RWPE2 (cell line): ENCODE data around the gene RIPK3.

Source experiments
- ATAC-seq: fragments of 200-7000 bp; cut with Tn5 transposase; 3 replicates; pipeline ENCODE4 v1.9.1; 2021; ENCODE audit warnings: low read depth
- DNase-seq: peaks from one replicate; pipeline ENCODE4 v3.0.0-alpha.2; 2020; ENCODE audit warnings: low spot score
- H3K27ac ChIP-seq: fragments of 450-650 bp; 2 replicates; pipeline ENCODE4 v1.5.1; 2017; ENCODE audit warnings: mild to moderate bottlenecking; ENCODE audit not compliant: poor library complexity, severe bottlenecking
- H3K27me3 ChIP-seq: fragments of 250-450 bp; sonication (Bioruptor Pico); 2 replicates; pipeline ENCODE4 v1.5.1; 2021; ENCODE audit warnings: mild to moderate bottlenecking, moderate library complexity; ENCODE audit not compliant: insufficient read depth, poor library complexity, severe bottlenecking
- H3K36me3 ChIP-seq: fragments of 250-450 bp; sonication (Bioruptor Pico); 2 replicates; pipeline ENCODE4 v1.5.1; 2020; ENCODE audit warnings: low read depth, mild to moderate bottlenecking, moderate library complexity
- H3K4me1 ChIP-seq: fragments of 250-450 bp; sonication (Bioruptor Pico); 2 replicates; pipeline ENCODE4 v1.5.1; 2021; ENCODE audit warnings: mild to moderate bottlenecking, moderate library complexity; ENCODE audit not compliant: insufficient read depth, poor library complexity, severe bottlenecking
- H3K4me3 ChIP-seq: fragments of 250-450 bp; sonication (Bioruptor Pico); 2 replicates; pipeline ENCODE4 v1.5.1; 2021; ENCODE audit warnings: mild to moderate bottlenecking, moderate library complexity; ENCODE audit not compliant: severe bottlenecking
- H3K9me3 ChIP-seq: fragments of 250-450 bp; sonication (Bioruptor Pico); 2 replicates; pipeline ENCODE4 v1.5.1; 2021; ENCODE audit warnings: mild to moderate bottlenecking, moderate library complexity; ENCODE audit not compliant: severe bottlenecking
- TF ChIP-seq, protein P1 (sequence below): fragments of 450-650 bp; IDR thresholded peaks from one replicate; pipeline ENCODE4 v1.5.1; 2017; ENCODE audit warnings: mild to moderate bottlenecking, moderate library complexity; ENCODE audit not compliant: poor library complexity, severe bottlenecking

RIPK3 gene

DNA sequence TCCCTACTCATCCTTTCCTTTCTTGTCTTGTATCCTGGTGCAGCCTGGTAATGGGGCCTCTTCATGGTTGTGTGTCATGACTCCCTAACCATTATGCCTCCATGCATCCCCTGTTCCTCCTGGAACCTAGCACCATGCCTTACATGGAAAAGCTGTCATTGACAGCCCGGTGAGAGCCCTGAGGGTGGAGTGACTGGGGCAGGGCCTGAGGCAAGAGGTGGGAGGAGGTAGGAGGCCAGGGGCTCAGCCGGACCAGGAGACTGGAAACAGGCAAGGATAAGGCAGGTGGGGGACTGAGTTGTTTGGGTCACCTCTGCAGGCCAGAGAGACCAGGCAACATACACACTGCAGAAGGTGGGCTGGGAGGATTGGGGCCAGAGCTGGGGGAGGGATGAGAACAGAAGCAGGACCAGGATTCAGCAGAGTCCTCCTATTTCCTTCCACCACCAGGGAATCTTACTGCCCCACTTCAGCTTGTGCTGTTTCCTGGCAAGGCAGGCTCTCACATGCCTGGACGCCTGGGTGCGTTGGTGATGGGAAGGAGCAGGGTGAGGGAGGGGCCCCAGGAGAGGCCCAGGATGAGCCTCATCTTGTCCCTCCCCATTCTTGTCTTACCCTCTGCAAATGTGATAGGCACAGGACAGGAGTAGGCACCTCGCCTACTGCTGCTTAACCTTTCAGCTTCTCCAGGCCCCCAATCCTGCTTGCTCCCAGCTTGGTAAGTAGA is 30.1 kb downstream of the RIPK3 start, which contains the start of gene LTB4R2:
TSS of gene LTB4R2 (plus strand) at position 603 of the 727 bp plus-strand sequence. CDS start 525 bp downstream, outside the sequence.
- DNase-seq = no peak
- no peaks in the 10 kb centered on the region for H3K9me3 ChIP-seq
- peak; percentile 85 for ATAC-seq
- peak within 1 kb of the TSS; percentile 76 for H3K27ac ChIP-seq
- no peak within 1 kb of the TSS for H3K4me3 ChIP-seq
- H3K36me3 ChIP-seq = peaks cover 24% of the 10 kb centered on the region
- no peaks in the 10 kb centered on the region for H3K27me3 ChIP-seq
- H3K4me1 ChIP-seq = peaks cover 23% of the 10 kb centered on the region
- TF ChIP-seq, protein P1, sequence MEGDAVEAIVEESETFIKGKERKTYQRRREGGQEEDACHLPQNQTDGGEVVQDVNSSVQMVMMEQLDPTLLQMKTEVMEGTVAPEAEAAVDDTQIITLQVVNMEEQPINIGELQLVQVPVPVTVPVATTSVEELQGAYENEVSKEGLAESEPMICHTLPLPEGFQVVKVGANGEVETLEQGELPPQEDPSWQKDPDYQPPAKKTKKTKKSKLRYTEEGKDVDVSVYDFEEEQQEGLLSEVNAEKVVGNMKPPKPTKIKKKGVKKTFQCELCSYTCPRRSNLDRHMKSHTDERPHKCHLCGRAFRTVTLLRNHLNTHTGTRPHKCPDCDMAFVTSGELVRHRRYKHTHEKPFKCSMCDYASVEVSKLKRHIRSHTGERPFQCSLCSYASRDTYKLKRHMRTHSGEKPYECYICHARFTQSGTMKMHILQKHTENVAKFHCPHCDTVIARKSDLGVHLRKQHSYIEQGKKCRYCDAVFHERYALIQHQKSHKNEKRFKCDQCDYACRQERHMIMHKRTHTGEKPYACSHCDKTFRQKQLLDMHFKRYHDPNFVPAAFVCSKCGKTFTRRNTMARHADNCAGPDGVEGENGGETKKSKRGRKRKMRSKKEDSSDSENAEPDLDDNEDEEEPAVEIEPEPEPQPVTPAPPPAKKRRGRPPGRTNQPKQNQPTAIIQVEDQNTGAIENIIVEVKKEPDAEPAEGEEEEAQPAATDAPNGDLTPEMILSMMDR = no peak

DNA sequence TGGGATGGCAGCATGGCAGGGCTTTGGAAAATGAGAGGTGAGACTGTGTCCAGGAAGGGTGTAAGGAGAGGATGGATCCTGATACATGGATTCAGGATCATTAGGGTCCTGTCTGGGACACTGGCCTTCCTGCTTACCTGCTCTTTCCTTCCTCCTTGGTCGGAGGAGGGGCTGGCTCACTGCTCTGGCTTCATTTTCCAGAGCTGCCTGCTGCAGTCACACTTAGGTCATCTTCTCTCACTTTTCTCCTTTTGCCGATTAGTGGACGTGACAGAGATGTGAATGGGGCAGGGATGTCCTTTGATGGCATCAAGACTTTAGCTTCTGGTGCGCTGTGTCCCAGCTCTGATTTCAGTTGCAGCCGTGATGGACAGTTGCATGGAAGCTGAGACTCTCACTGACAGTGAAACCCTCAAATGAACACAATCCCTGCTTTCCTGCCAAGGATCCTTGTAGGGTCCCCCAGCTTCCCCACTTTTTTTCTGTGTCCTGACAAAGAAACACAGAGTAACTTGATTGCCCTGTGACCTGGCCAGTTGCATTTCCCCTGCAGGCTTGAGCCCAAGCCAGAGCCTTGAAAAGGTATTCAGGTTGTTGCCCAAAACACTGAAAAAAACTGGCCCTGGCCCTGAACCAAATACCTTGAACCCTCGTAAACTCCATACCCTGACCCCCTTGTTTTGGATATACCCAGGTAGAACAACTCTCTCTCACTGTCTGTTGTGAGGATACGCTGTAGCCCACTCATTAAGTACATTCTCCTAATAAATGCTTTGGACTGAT is 31.3 kb downstream of the RIPK3 start:
- no peak for DNase-seq
- peaks cover 35% of the 10 kb centered on the region for H3K36me3 ChIP-seq
- TF ChIP-seq, protein P1 = peak; percentile 79
- H3K27me3 ChIP-seq = no peaks in the 10 kb centered on the region
- no peak for ATAC-seq
- no peaks in the 10 kb centered on the region for H3K9me3 ChIP-seq
- H3K4me3 ChIP-seq = no peak overlapping the region
- peaks cover 16% of the 10 kb centered on the region for H3K4me1 ChIP-seq
- peak overlapping the region; percentile 76 for H3K27ac ChIP-seq

DNA sequence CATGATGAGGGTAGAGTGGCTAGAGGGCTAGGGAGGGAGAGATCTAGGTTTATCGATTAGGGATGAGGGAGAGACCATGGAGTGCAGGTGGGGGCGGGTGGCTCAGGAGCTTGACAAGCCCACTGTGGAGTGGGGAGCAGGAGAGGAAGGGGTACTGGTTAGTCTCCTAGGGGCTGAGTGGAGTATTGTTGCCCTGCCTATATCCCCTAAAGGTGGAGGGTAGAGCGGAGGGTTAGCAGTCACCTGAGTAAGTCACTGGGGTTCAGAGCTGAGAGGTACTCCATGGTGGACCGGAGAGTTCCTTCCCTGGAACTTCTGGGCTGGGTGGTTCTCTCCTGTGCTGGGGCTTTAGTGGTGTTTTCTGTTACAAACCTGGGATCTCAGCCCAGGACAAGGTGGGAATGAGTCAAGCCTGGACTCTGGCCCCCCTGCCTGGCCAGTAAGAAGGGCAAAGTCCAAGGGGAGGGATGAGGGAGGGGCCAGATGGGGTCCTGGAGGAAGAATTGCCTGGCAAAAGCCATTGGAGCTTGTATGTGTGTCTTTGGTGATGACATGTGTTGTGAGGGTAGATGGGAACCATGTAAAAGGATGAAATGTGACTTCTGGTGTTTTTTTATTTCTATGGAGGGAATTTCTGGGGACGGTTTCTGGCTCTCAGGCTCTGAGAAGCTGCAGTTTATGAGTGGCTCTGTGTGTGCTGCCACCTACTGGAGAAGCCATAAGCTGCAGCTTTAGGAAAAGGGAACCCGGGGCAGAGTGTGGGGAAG is 32.0 kb downstream of the RIPK3 start, which contains the start of gene CIDEB:
TSS of gene CIDEB (minus strand) at position 403 of the 767 bp plus-strand sequence. CDS start at position 284, 119 bp downstream.
- Histone ChIP-seq H3K27ac (peak within 1 kb of the TSS; percentile 76), H3K27me3 (no peaks in the 10 kb centered on the region), H3K4me3 (no peak within 1 kb of the TSS), H3K4me1 (peaks cover 16% of the 10 kb centered on the region), H3K36me3 (peaks cover 43% of the 10 kb centered on the region), H3K9me3 (no peaks in the 10 kb centered on the region)
- ATAC-seq (peak; percentile 34; the same call in 2 of the 3 replicates), DNase-seq (no peak)
- TF ChIP-seq, protein P1 = peak; percentile 98

DNA sequence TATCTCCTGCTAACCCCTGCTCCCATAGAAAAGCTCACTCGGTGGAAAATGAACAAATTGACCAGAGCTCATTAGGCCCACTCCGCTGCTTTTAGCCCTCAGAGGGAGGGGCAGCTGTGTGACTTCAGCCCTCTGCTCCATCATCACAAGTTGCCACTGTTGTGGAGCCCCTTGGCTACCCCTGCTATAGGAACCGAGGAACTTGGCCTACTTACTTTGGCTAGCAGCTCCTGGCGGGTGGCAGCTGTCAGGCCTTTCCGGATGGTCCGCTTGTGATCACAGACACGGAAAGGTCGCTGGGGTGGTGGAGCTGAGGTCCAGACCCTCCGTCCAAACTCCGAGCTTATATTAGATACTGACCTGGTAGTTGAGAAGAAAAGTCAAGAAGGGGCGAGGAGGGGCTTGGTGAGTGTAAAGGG is 32.6 kb downstream of the RIPK3 start:
- H3K4me3 ChIP-seq = no peak overlapping the region
- no peaks in the 10 kb centered on the region for H3K9me3 ChIP-seq
- ATAC-seq = no peak
- H3K27me3 ChIP-seq = no peaks in the 10 kb centered on the region
- TF ChIP-seq, protein P1 = no peak
- peaks cover 49% of the 10 kb centered on the region for H3K36me3 ChIP-seq
- DNase-seq = no peak
- H3K4me1 ChIP-seq = peaks cover 16% of the 10 kb centered on the region
- no peak overlapping the region for H3K27ac ChIP-seq
